Left ventricle myocardium inferior (tissue), 1 donor: ENCODE results near the gene KCNMA1. TPM values are rescaled to one million over a fixed set of nuclear protein-coding genes. Genes with fewer than 3 reads are reported as not detected.

Source experiments
- DNase-seq: peaks from one replicate; pipeline ENCODE4 v3.0.0-alpha.2; 2020
- H3K27ac ChIP-seq: fragments of 200-600 bp; replicated peaks from 2 replicates; pipeline ENCODE4 v1.8.0; 2021
- H3K27me3 ChIP-seq: fragments of 200-600 bp; 2 replicates; pipeline ENCODE4 v1.8.0; 2021; ENCODE audit warnings: low read depth
- H3K36me3 ChIP-seq: fragments of 200-600 bp; 2 replicates; pipeline ENCODE4 v1.8.0; 2021
- H3K4me1 ChIP-seq: fragments of 200-600 bp; 2 replicates; pipeline ENCODE4 v1.8.0; 2021
- H3K4me3 ChIP-seq: fragments of 200-600 bp; 2 replicates; pipeline ENCODE4 v1.8.0; 2021; ENCODE audit warnings: mild to moderate bottlenecking, moderate library complexity
- H3K9me3 ChIP-seq: fragments of 200-600 bp; replicated peaks from 2 replicates; pipeline ENCODE4 v1.8.0; 2021
- intact Hi-C: fragments of 100-400 bp; cut with micrococcal nuclease; formaldehyde crosslinking; loops from one replicate; pipeline ENCODE4 v1.11.0; 2022
- total RNA-seq: library from RNA; stranded (reverse); fragmentation: NEBNext Ultra II Directional; extraction: Animal tissue kit (Norgen Biotek cat#: 25700); gene quantifications from one replicate; pipeline ENCODE4 v1.2.1, GENCODE V29; 2021
- TF ChIP-seq, protein P1 (sequence below): fragments of 200-600 bp; IDR thresholded peaks from 2 replicates; pipeline ENCODE4 v1.8.0; 2021; ENCODE audit warnings: antibody characterized with exemption, mild to moderate bottlenecking, borderline replicate concordance
- donor health status: DM: no; HTN: yes; CAD: no; lungs with severe emphysema.

Gene KCNMA1
- total RNA-seq, 1 donor from 2014 or later: 1.8 TPM

GRCh38 chr10:77588886-77589285 lies 48.7 kb downstream of the KCNMA1 start:
- no peak overlapping the region for H3K4me3 ChIP-seq
- intact Hi-C loops: no loop called here
- H3K9me3 ChIP-seq: no peaks in the 10 kb centered on the region
- H3K4me1 ChIP-seq: peaks cover 9% of the 10 kb centered on the region
- TF ChIP-seq, protein P1, sequence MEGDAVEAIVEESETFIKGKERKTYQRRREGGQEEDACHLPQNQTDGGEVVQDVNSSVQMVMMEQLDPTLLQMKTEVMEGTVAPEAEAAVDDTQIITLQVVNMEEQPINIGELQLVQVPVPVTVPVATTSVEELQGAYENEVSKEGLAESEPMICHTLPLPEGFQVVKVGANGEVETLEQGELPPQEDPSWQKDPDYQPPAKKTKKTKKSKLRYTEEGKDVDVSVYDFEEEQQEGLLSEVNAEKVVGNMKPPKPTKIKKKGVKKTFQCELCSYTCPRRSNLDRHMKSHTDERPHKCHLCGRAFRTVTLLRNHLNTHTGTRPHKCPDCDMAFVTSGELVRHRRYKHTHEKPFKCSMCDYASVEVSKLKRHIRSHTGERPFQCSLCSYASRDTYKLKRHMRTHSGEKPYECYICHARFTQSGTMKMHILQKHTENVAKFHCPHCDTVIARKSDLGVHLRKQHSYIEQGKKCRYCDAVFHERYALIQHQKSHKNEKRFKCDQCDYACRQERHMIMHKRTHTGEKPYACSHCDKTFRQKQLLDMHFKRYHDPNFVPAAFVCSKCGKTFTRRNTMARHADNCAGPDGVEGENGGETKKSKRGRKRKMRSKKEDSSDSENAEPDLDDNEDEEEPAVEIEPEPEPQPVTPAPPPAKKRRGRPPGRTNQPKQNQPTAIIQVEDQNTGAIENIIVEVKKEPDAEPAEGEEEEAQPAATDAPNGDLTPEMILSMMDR: no peak
- H3K36me3 ChIP-seq: no peaks in the 10 kb centered on the region
- DNase-seq: no peak
- no peak overlapping the region for H3K27ac ChIP-seq
- peaks cover 4% of the 10 kb centered on the region for H3K27me3 ChIP-seq

DNA sequence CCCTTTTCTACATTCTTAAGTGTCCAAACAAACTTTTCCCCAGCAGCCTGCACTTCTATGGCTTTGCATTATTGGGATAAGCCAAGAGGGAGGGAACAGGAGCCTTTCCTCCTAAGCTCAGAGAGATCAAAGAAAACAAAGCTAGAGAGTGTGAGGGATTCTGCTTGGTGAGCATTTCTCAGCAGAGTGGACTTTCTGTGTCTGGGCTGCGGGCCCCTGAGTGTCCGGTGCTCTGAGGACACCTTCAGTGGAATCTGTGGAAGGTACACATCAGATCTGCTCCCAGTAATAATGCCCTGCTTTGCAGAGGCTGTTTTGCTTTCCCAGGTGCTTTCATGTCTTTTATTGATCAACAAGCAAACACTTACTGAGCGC lies 50.2 kb downstream of the KCNMA1 start:
- intact Hi-C loops: no loop called here
- DNase-seq: no peak
- no peak overlapping the region for H3K27ac ChIP-seq

GRCh38 chr10:77586719-77587415 lies 50.7 kb downstream of the KCNMA1 start:
- no peaks in the 10 kb centered on the region for H3K27me3 ChIP-seq
- intact Hi-C loops: no loop called here
- H3K4me1 ChIP-seq: peaks cover 9% of the 10 kb centered on the region
- no peaks in the 10 kb centered on the region for H3K9me3 ChIP-seq
- H3K4me3 ChIP-seq: no peak overlapping the region
- no peaks in the 10 kb centered on the region for H3K36me3 ChIP-seq
- DNase-seq: no peak
- H3K27ac ChIP-seq: no peak overlapping the region
- TF ChIP-seq, protein P1: no peak

More for the DNA sequence above, 50.2 kb downstream of the KCNMA1 start:
- H3K4me1 ChIP-seq: peaks cover 9% of the 10 kb centered on the region
- H3K27me3 ChIP-seq: no peaks in the 10 kb centered on the region
- no peaks in the 10 kb centered on the region for H3K36me3 ChIP-seq
- no peak overlapping the region for H3K4me3 ChIP-seq
- H3K9me3 ChIP-seq: no peaks in the 10 kb centered on the region
- TF ChIP-seq, protein P1: no peak

DNA sequence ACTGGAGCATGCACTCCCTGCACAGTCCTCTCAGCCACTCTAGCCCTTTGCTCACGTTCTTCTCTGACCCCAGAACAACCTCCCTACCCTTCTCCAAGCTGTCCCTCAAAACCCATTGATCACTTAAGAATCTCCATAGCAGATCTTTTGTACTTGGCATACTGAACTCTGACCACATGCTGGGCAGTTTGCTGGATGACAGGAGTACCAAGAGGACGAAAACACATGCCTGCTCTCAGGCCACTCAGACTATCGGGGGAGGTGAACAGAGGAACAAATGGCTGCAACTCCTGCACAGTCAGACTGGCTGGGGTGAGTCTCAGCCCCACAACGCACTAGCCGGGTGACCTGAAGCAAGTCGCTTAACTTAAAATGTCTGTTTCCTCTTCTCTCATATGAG lies 52.7 kb downstream of the KCNMA1 start:
- DNase-seq: no peak
- no peaks in the 10 kb centered on the region for H3K9me3 ChIP-seq
- H3K27me3 ChIP-seq: no peaks in the 10 kb centered on the region
- H3K4me1 ChIP-seq: peaks cover 3% of the 10 kb centered on the region
- H3K4me3 ChIP-seq: no peak overlapping the region
- intact Hi-C loops: no loop called here
- no peak overlapping the region for H3K27ac ChIP-seq
- no peaks in the 10 kb centered on the region for H3K36me3 ChIP-seq
- TF ChIP-seq, protein P1: no peak

- intact Hi-C loops: no loop called here
- no peaks in the 10 kb centered on the region for H3K9me3 ChIP-seq
- peaks cover 3% of the 10 kb centered on the region for H3K4me1 ChIP-seq
- no peak overlapping the region for H3K27ac ChIP-seq
- DNase-seq: no peak
- H3K36me3 ChIP-seq: no peaks in the 10 kb centered on the region
- TF ChIP-seq, protein P1: no peak
- no peak overlapping the region for H3K4me3 ChIP-seq
- no peaks in the 10 kb centered on the region for H3K27me3 ChIP-seq
These were observed 54.1 kb downstream of the KCNMA1 start for GRCh38 chr10:77583527-77583926.
